Left colon (tissue), 2 donors: ENCODE data around the gene PROK2. TPM values are rescaled to one million over a fixed set of nuclear protein-coding genes. Genes with fewer than 3 reads are reported as not detected.

Source experiments
- total RNA-seq, 2 donors: library from RNA; stranded (reverse); fragmentation: NEBNext Ultra II Directional; extraction: Animal tissue kit (Norgen Biotek cat#: 25700); gene quantifications; one replicate each; pipeline ENCODE4 v1.2.1, GENCODE V29; 2021
- donor health status: DM: no; HTN: no; CAD: no.
- donor health status: DM: yes; HTN: yes; CAD: no.

The PROK2 gene
- total RNA-seq, 2 donors from 2014 or later = not detected

Other genes starting within 250 kb of the PROK2 start
- gene FOXP1, start 201.4 kb downstream of the PROK2 start, total RNA-seq = 100 to 1,000 TPM; 131 to 135 TPM
- 10 to 100 TPM; 43.1 to 49.4 TPM for gene EIF4E3, start 59.7 kb downstream of the PROK2 start, total RNA-seq
- gene GPR27, start 31.3 kb downstream of the PROK2 start, total RNA-seq = under 1 TPM; 0.49 to 0.70 TPM